Spleen (tissue), 11 donors: ENCODE data around the gene EIF4A3. TPM values are rescaled to one million over a fixed set of nuclear protein-coding genes. Genes with fewer than 3 reads are reported as not detected.

ENCODE experiments used
- DNase-seq: peaks from one replicate; pipeline ENCODE4 v3.0.0-alpha.2; 2020
- H3K27ac ChIP-seq, 8 donors: fragments of 200-600 bp; sonication (generic) in 7 of 8; 1 replicate in 4 of 8; 2 replicates in 4 of 8; pipeline versions ENCODE4 v1.5.0 to v1.8.0; 2016 to 2021; ENCODE audit warnings: inconsistent platforms in 4 of 8, mild to moderate bottlenecking in 4 of 8, moderate library complexity in 1 of 8
- H3K27me3 ChIP-seq, 7 donors: fragments of 200-600 bp; sonication (generic) in 6 of 7; replicated peaks in 1 of 7; 1 replicate in 4 of 7; 2 replicates in 3 of 7; pipeline versions ENCODE4 v1.5.0 to v1.8.0; 2016 to 2021; ENCODE audit warnings: inconsistent platforms in 3 of 7, mild to moderate bottlenecking in 1 of 7
- H3K36me3 ChIP-seq, 6 donors: fragments of 200-600 bp; sonication (generic) in 5 of 6; 1 replicate in 4 of 6; 2 replicates in 2 of 6; pipeline versions ENCODE4 v1.5.0 to v1.8.0; 2016 to 2021; ENCODE audit warnings: inconsistent platforms in 2 of 6
- H3K4me1 ChIP-seq, 6 donors: fragments of 200-600 bp; sonication (generic) in 5 of 6; 1 replicate in 3 of 6; 2 replicates in 3 of 6; pipeline versions ENCODE4 v1.5.0 to v1.8.0; 2016 to 2021; ENCODE audit warnings: inconsistent platforms in 3 of 6
- H3K4me3 ChIP-seq, 8 donors: fragments of 200-600 bp; sonication (generic) in 7 of 8; 1 replicate in 4 of 8; 2 replicates in 4 of 8; pipeline versions ENCODE4 v1.5.0 to v1.8.0; 2016 to 2021; ENCODE audit warnings: inconsistent platforms in 4 of 8, mild to moderate bottlenecking in 4 of 8, moderate library complexity in 2 of 8
- H3K9me3 ChIP-seq, 8 donors: fragments of 200-600 bp; sonication (generic) in 7 of 8; 1 replicate in 4 of 8; 2 replicates in 4 of 8; pipeline versions ENCODE4 v1.5.0 to v1.8.0; 2016 to 2021; ENCODE audit warnings: inconsistent platforms in 4 of 8
- CTCF ChIP-seq, 11 experiments: fragments of 200-600 bp in 7 of 11; fragments of 450-650 bp in 4 of 11; sonication (generic) in 4 of 11; IDR thresholded peaks in 8 of 11; conservative IDR thresholded peaks in 3 of 11; 1 replicate in 7 of 11; 2 replicates in 4 of 11; pipeline versions ENCODE4 v1.4.0 to v1.8.0; 2016 to 2021; ENCODE audit warnings: antibody characterized with exemption in 11 of 11, inconsistent platforms in 4 of 11, mild to moderate bottlenecking in 1 of 11
- POLR2A ChIP-seq, 3 donors: fragments of 450-650 bp; IDR thresholded peaks; one replicate each; pipeline ENCODE4 v1.5.1; 2017; ENCODE audit warnings: antibody characterized with exemption in 3 of 3, mild to moderate bottlenecking in 1 of 3
- POLR2AphosphoS5 ChIP-seq, 3 donors: sonication (generic); formaldehyde crosslinking; IDR thresholded peaks; one replicate each; pipeline ENCODE4 v1.5.1; 2017; ENCODE audit warnings: antibody characterized with exemption in 3 of 3
- WGBS, 5 donors: extraction: QIAGEN DNeasy Blood & Tissue Kit in 3 of 5; methylation state at CpG; one replicate each; pipeline versions ENCODE4 v1.1.5 to v1.1.7; 2013 to 2018; 5-methylcytosine and 5-hydroxymethylcytosine counted together
- intact Hi-C: fragments of 100-400 bp; cut with DNase I; formaldehyde crosslinking; loops from one replicate; pipeline ENCODE4 v1.15.0; 2023; ENCODE audit warnings: low total_unique reads
- polyA plus RNA-seq, 3 donors: library from polyadenylated mRNA; stranded (reverse); fragments of 200-250 nt; gene quantifications; one replicate each; pipeline ENCODE4 v1.2.1, GENCODE V29; 2013
- total RNA-seq, 7 donors: library from RNA; depleted of rRNA in 3 of 7; stranded (reverse); fragments of >200 nt in 3 of 7; fragmentation: NEBNext Ultra II Directional in 4 of 7; extraction: Animal tissue kit (Norgen Biotek cat#: 25700) in 4 of 7; gene quantifications; one replicate each; pipeline versions ENCODE4 v1.1.0 to v1.2.1, GENCODE V29; 2016 to 2021
- donor health status: healthy with polysubstance abuse.
- donor health status: DM: no; HTN: no; CAD: no; lungs with moderate emphysema.
- donor health status: DM: no; HTN: no; CAD: no.
- donor health status: Bipolar disorder and iron deficiency.
- donor health status: healthy.
- donor health status: DM: no; HTN: no; CAD: no.
- donor health status: DM: yes; HTN: yes; CAD: no.

EIF4A3 gene
- total and polyA plus RNA-seq, 10 donors: 37.3 to 79.5 (median 63.6) TPM

- peaks cover 0 to 3% (median 0%) of the 10 kb centered on the region in 8 donors for H3K9me3 ChIP-seq
- H3K36me3 ChIP-seq: peaks cover 0 to 76% (median 0%) of the 10 kb centered on the region in 6 donors
- peak in 1 of 3 donors; percentile 11 for TF ChIP-seq POLR2AphosphoS5 (IDR thresholded peaks at IDR 0.05)
- no peak for TF ChIP-seq POLR2A (IDR thresholded peaks at IDR 0.05)
- no peak for TF ChIP-seq CTCF (IDR thresholded peaks at IDR 0.05 in 8 of 11, conservative IDR thresholded peaks at IDR 0.05 in 3 of 11)
- no peak overlapping the region for H3K27ac ChIP-seq
- no peaks in the 10 kb centered on the region for H3K27me3 ChIP-seq
- peaks cover 0 to 8% (median 5%) of the 10 kb centered on the region in 6 donors for H3K4me1 ChIP-seq
- no peak overlapping the region for H3K4me3 ChIP-seq
- 87 to 92% (median 87%) methylated on average over 24 to 30 of the region's 30 CpGs for WGBS, 5 donors
- intact Hi-C loops: no loop called here
- peak; percentile 62 for DNase-seq
These were observed 37.0 kb downstream of the EIF4A3 start for GRCh38 chr17:80109713-80110446.

DNA sequence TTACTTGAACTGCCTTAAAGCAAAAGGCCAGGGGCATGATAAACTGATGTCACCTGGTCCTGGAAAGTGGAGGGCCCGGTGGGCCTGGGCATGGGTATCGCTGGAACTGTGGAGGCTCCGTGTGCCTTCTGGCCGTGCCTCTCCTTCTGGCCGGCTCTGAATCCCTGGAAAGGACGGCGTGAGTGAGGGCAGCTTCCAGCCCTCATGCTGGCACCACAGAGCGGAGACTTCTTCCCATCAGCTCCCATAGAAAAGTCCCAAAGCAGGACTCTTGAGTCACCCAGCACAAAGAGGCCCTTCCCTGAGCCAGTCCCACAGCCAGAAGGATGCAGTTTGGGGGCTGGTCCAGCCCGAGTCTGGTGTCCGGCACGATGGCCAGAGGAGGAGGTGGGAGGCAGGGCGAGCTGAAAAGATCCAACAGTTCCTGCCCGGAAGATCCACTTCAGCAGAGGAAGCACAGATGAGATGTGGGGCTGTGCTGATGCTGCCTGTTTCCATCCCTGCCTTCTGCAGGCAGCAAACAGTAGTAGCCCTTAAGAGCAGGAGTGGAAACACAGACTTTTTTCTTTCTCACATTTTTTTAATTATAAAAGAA is 37.8 kb downstream of the EIF4A3 start:
- 64 to 83% (median 78%) methylated on average over 13 of the region's 13 CpGs for WGBS, 5 donors
- no peak overlapping the region for H3K4me3 ChIP-seq
- no peaks in the 10 kb centered on the region for H3K27me3 ChIP-seq
- H3K9me3 ChIP-seq: no peaks in the 10 kb centered on the region
- H3K4me1 ChIP-seq: peaks cover 0 to 15% (median 8%) of the 10 kb centered on the region in 6 donors
- no peak overlapping the region for H3K27ac ChIP-seq
- peak; percentile 41 for DNase-seq
- intact Hi-C loops: no loop called here
- TF ChIP-seq POLR2A (IDR thresholded peaks at IDR 0.05) (no peak), POLR2AphosphoS5 (IDR thresholded peaks at IDR 0.05) (peak in 1 of 3 donors; percentile 8), CTCF (IDR thresholded peaks at IDR 0.05 in 8 of 11, conservative IDR thresholded peaks at IDR 0.05 in 3 of 11) (no peak)
- H3K36me3 ChIP-seq: peaks cover 0 to 76% (median 0%) of the 10 kb centered on the region in 6 donors

- Histone ChIP-seq H3K27me3 (no peaks in the 10 kb centered on the region), H3K9me3 (no peaks in the 10 kb centered on the region), H3K4me3 (no peak overlapping the region), H3K27ac (no peak overlapping the region), H3K4me1 (peaks cover 0 to 21% (median 9%) of the 10 kb centered on the region in 6 donors), H3K36me3 (peaks cover 0 to 72% (median 0%) of the 10 kb centered on the region in 6 donors)
- 90 to 93% (median 91%) methylated on average over 29 to 40 of the region's 40 CpGs for WGBS, 5 donors
- DNase-seq: peak; percentile 63
- intact Hi-C loops: no loop called here
- TF ChIP-seq POLR2A (IDR thresholded peaks at IDR 0.05) (no peak), POLR2AphosphoS5 (IDR thresholded peaks at IDR 0.05) (peak in 1 of 3 donors; percentile 6), CTCF (IDR thresholded peaks at IDR 0.05 in 8 of 11, conservative IDR thresholded peaks at IDR 0.05 in 3 of 11) (no peak)
These were observed 38.6 kb downstream of the EIF4A3 start for GRCh38 chr17:80108036-80108971.
